HUES6 (cell line): ENCODE measurements around the gene CELA2B.
"Not testable (repeated sequence)": the region's sequence is repeated elsewhere in the genome, so short reads cannot be mapped to it uniquely, and the experiment has no call there.

Experiments
- H3K27ac ChIP-seq: 2 replicates; pipeline ENCODE4 v1.7.0; 2013; ENCODE audit warnings: low read depth, mild to moderate bottlenecking, low read length, inconsistent platforms
- H3K27me3 ChIP-seq: 2 replicates; pipeline ENCODE4 v1.6.1; 2013; ENCODE audit warnings: low read length; ENCODE audit not compliant: control insufficient read depth, insufficient read depth
- H3K36me3 ChIP-seq: 2 replicates; pipeline ENCODE4 v1.6.1; 2013; ENCODE audit warnings: low read length; ENCODE audit not compliant: control insufficient read depth, insufficient read depth
- H3K4me1 ChIP-seq: 2 replicates; pipeline ENCODE4 v1.6.1; 2013; ENCODE audit warnings: low read length; ENCODE audit not compliant: control insufficient read depth, insufficient read depth
- H3K4me3 ChIP-seq: 2 replicates; pipeline ENCODE4 v1.5.1; 2013; ENCODE audit warnings: low read depth, low read length
- H3K9ac ChIP-seq: one replicate; pipeline ENCODE4 v1.6.1; 2013; ENCODE audit warnings: mild to moderate bottlenecking, low read length
- H3K9me3 ChIP-seq: 2 replicates; pipeline ENCODE4 v1.6.1; 2013; ENCODE audit warnings: low read depth, low read length; ENCODE audit not compliant: control insufficient read depth, insufficient read depth

Gene CELA2B

DNA sequence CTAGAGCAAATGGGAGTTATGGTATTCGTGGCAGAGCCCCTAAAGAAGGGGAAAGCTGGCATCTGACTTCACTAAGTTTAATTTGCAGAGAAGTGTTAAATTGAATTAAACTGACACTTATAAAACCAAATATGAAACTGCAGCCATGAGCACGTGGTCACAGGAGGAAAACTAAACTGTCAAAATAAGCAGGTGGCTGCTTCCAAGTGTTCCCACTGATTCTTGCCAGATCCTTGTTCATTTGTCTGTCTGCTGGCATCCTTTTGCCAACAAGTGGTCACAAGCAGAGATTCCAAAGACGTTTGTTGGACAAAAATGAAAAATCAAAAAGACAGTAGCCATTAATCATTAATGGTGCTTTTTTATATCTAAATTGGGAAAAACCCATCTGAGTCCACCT is 6.5 kb upstream of the CELA2B start:
- Histone ChIP-seq H3K36me3 (no peaks in the 10 kb centered on the region), H3K4me3 (no peak overlapping the region), H3K9ac (no peak overlapping the region), H3K9me3 (no peaks in the 10 kb centered on the region), H3K27ac (no peak overlapping the region), H3K27me3 (no peaks in the 10 kb centered on the region), H3K4me1 (no peaks in the 10 kb centered on the region)

DNA sequence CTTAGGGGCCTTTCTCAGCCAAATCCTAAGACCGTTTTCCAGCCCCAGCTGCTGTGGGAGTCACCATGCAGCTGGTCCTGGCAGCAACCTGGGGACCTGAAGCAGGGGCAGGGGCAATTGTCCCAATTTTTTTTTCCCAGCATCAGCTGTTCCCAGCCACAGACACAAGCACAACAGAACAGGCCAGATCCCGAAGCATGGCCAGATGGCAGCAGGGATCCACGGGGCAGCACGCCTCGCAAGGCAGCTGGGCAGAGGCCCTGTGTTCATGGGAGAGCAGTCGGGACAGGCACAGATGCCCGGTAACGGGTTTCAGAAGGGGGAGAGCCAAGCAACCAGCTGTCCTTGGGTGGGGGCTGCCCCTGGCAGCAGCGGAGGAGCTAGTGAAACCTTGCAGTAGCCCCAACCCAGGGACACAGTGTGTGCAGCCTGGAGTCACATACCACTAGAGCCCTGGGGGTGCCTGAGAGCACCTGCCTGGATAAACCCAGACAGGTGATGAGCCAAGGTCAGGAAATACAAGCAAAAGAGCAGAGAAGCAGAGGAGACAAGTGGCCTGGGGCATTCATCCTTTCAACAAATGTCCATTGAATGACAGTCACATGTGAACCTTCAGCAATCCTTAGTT is 6.0 kb upstream of the CELA2B start:
- not testable (repeated sequence) for H3K36me3 ChIP-seq, H3K4me1 ChIP-seq, H3K27me3 ChIP-seq, H3K9ac ChIP-seq, H3K4me3 ChIP-seq, H3K27ac ChIP-seq, H3K9me3 ChIP-seq

DNA sequence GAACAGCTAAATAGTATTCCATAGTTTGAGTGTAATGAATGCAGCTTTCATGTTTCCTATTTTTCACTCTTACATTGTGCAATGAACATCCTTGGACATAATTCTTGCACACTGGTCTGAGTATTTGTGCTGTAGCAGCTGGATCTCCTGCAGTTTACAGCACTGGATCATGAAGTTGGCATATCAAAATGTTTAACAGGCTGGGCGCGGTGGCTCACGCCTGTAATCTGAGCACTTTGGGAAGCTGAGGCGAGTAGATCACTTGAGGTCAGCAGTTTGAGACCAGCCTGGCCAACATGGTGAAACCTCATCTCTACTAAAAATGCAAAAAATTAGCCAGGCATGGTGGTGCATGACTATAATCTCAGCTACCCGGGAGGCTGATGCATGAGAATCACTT is 4.8 kb upstream of the CELA2B start:
- H3K27ac ChIP-seq, H3K36me3 ChIP-seq, H3K27me3 ChIP-seq, H3K9ac ChIP-seq, H3K9me3 ChIP-seq, H3K4me3 ChIP-seq, H3K4me1 ChIP-seq: not testable (repeated sequence)

DNA sequence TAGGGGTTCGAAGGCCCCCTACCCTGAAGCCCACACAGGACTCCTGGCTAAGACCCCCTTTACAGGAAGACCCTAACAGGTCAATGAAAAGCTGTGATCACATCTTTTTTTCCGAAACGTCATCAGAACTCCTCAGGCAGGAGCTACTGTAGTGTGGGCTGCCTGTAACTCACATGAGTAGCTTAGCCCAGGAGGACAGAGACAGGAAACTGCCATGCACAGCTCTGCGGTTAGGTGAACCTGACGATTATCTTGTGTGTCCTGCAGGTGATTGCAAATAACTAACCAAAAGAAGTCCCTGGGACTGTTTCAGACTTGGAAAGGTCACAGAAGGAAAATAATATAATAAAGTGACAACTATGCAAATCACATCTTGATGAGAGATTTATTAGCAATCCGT is 4.2 kb upstream of the CELA2B start:
- H3K27me3 ChIP-seq, H3K27ac ChIP-seq, H3K36me3 ChIP-seq, H3K9ac ChIP-seq, H3K4me1 ChIP-seq, H3K9me3 ChIP-seq, H3K4me3 ChIP-seq: not testable (repeated sequence)

DNA sequence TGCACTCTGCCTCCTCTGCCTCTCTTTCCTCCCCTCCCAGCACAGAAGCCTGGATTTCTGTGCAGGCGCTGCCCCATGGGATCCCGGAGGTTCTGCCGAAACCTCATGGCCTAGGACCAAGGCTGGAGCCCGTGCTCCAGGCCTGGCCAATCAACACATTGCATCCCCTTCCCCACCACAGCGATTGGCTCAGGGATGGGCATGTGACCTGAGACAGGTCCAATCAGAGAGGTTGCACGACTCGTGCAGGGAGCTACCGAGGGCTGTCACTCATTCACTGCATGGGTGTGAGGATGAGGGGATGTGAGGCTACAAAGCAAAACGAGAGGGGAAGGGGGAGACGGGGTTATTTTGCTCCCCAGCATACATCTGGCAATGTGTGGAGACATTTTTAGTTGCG is 3.3 kb upstream of the CELA2B start:
- no peak overlapping the region for H3K27ac ChIP-seq
- no peaks in the 10 kb centered on the region for H3K36me3 ChIP-seq
- no peak overlapping the region for H3K4me3 ChIP-seq
- H3K9me3 ChIP-seq = no peaks in the 10 kb centered on the region
- no peaks in the 10 kb centered on the region for H3K4me1 ChIP-seq
- no peak overlapping the region for H3K9ac ChIP-seq
- H3K27me3 ChIP-seq = no peaks in the 10 kb centered on the region

DNA sequence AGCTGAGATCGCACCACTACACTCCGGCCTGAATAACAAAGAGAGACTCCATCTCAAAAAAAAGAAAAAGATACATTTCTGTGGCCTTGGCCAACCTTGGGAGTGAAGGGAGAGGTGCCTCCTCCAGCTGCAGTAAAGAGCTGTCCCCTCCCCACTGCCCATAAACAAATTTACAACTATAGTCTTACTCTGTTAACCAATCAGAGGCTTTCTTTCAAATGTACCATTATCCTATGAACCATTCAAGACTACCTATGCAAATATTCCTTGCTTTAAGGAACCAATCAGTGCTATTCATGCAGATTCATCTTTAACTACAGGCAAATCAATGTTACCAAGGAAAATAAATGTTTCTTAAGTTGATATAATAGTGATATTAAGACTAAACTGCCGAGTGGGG is 1.0 kb downstream of the CELA2B start:
- no peak overlapping the region for H3K4me3 ChIP-seq
- H3K36me3 ChIP-seq = no peaks in the 10 kb centered on the region
- no peak overlapping the region for H3K27ac ChIP-seq
- H3K9ac ChIP-seq = no peak overlapping the region
- H3K4me1 ChIP-seq = no peaks in the 10 kb centered on the region
- no peaks in the 10 kb centered on the region for H3K9me3 ChIP-seq
- no peaks in the 10 kb centered on the region for H3K27me3 ChIP-seq

DNA sequence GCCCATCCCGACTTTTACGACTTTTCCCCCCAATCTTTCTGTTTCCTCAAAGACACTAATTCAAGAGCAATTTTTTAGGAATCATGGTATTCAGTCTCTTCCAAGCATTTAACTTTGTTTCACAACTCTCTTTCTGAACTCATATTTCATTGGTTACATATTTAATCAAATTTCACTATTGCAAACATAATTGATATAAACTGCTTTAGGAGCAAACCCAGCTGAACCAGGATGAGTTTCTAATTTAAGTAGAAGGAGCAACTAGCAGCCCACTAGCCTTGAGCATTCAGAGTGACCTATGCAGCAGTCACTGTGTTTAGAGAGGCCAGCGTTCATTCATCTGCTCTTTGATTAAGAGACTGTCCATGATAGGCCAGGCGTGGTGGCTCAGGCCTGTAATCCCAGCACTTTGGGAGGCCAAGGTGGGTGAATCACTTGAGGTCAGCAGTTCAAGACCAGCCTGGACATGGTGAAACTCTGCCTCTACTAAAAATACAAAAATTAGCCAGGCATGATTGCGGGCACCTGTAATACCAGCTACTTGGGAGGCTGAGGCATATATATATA is 1.8 kb downstream of the CELA2B start:
- H3K4me1 ChIP-seq = no peaks in the 10 kb centered on the region
- no peaks in the 10 kb centered on the region for H3K9me3 ChIP-seq
- no peaks in the 10 kb centered on the region for H3K27me3 ChIP-seq
- no peak overlapping the region for H3K9ac ChIP-seq
- H3K27ac ChIP-seq = no peak overlapping the region
- H3K4me3 ChIP-seq = no peak overlapping the region
- H3K36me3 ChIP-seq = no peaks in the 10 kb centered on the region

DNA sequence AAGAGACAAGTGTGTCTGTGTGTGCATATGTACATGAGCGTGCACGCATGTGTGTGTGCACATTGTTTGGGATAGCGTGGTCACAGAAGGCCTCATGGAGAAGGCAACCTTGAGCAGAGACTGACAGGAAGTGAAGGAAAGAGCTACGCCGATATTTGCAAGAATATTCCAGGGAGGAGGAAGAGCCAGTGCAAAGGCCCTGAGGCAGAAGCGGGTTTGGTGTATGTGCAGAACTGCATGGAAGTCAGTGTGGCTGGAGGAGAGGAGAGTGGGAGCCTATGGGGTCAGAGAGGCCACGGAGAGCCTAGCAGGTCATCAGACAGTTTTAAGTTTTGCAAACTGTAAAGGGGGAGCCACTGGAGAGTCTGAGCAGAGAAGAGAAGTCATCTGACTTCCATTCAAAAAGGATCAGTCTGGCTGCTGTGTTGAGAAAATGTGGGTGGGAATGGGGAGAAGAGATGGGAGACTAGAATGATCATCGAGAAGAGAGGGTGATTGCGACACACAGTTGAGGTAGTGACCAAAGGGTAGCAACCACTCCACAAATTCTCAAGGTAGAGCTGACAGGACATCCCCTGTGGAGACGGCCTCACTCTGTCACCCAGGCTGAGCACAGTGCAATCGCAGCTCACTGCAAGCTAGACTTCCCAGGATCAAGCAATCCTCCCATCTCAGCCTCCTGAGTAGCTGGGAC is 3.9 kb downstream of the CELA2B start:
- Histone ChIP-seq H3K4me1 (no peaks in the 10 kb centered on the region), H3K27me3 (no peaks in the 10 kb centered on the region), H3K9ac (no peak overlapping the region), H3K9me3 (no peaks in the 10 kb centered on the region), H3K27ac (no peak overlapping the region), H3K36me3 (no peaks in the 10 kb centered on the region), H3K4me3 (no peak overlapping the region)

DNA sequence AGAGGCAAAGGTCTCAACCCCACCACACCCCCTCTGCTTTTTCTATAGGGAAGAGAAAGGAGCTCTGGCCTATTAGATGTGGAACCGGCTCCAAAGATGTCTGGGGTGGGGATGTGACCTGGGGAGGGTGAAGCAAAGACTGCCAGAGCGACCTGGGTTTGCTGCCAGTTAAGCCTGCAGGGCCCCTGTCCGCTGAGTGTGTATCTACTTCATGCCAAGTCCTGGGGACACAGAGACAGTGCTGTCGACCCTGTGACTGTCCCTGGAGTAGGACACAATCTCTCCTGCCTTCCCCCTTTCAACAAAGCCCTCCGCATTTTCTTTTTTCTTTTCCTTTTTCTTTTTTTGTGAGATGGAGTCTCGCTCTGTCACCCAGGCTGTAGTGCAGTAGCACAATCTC is 6.6 kb downstream of the CELA2B start:
- H3K9me3 ChIP-seq, H3K4me1 ChIP-seq, H3K27me3 ChIP-seq, H3K27ac ChIP-seq, H3K9ac ChIP-seq, H3K4me3 ChIP-seq, H3K36me3 ChIP-seq: not testable (repeated sequence)

DNA sequence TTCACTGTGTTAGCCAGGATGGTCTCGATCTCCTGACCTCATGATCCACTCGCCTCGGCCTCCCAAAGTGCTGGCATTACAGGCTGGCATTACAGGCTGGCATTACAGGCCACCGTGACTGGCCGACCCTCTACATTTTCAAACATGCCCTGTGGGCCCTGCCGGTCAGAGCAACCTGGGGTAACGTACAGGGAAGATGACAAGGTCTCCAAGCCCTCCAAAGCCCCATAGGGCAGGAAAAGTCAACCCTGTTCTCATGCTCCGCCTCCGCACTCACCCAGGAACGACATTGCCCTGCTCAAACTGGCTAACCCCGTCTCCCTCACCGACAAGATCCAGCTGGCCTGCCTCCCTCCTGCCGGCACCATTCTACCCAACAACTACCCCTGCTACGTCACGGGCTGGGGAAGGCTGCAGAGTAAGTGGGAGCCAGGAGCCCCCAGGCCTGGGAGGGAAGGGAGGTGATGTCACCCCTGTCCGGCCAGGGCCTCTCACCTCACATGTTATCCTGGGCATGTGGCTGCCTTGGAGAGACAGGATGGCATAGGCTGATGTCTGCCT is 7.2 kb downstream of the CELA2B start:
- H3K4me3 ChIP-seq, H3K9ac ChIP-seq: not testable (repeated sequence)

DNA sequence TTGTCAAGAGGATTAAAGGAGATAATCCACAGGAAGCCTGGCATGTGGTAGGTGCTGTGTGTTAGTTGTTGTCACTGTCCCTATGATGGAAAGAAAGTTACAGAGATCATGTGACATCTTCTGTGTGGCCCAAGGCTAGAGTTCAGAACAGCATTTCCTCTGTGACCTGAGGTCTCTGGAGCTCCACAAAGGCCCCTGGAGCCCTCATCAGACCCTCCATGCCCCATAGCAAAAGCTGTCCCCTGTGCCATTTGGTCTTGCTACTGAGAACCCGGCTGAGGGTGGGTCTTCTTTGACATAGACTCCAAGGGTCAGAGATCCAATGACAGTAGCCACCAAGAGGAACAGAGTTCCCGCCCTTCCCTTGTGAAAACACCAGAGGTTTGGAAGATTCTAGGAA is 8.1 kb downstream of the CELA2B start:
- Histone ChIP-seq H3K27ac (no peak overlapping the region), H3K9me3 (no peaks in the 10 kb centered on the region), H3K36me3 (no peaks in the 10 kb centered on the region), H3K4me3 (no peak overlapping the region), H3K4me1 (no peaks in the 10 kb centered on the region), H3K9ac (no peak overlapping the region), H3K27me3 (no peaks in the 10 kb centered on the region)

More for the DNA sequence above, 7.2 kb downstream of the CELA2B start:
- not testable (repeated sequence) for H3K4me1 ChIP-seq, H3K27me3 ChIP-seq, H3K36me3 ChIP-seq, H3K27ac ChIP-seq, H3K9me3 ChIP-seq
